ENCODE measurements around the gene GNAT2.

Gene GNAT2

GRCh38 chr1:109627692-109628399 is 8.4 kb upstream of the GNAT2 start:
- DNase-seq (ENCODE audit: low read depth in 2 of 2): no peak

GRCh38 chr1:109626682-109627408 is 7.4 kb upstream of the GNAT2 start:
- no peak for DNase-seq (ENCODE audit: low read depth in 2 of 2)

- no peak for DNase-seq (ENCODE audit: low read depth in 2 of 2)
Measured at GRCh38 chr1:109625601-109626560, 6.5 kb upstream of the GNAT2 start.

GRCh38 chr1:109625176-109625575 is 5.8 kb upstream of the GNAT2 start:
- no peak for DNase-seq (ENCODE audit: low read depth in 2 of 2)

- DNase-seq (ENCODE audit: low read depth in 2 of 2): no peak
Measured at GRCh38 chr1:109624201-109625010, 5.0 kb upstream of the GNAT2 start.

GRCh38 chr1:109623601-109624161 is 4.3 kb upstream of the GNAT2 start:
- DNase-seq (ENCODE audit: low read depth in 2 of 2): no peak

- DNase-seq (ENCODE audit: low read depth in 2 of 2): no peak
Measured at GRCh38 chr1:109622895-109623294, 3.5 kb upstream of the GNAT2 start.

GRCh38 chr1:109622137-109622892 is 2.9 kb upstream of the GNAT2 start:
- no peak for DNase-seq (ENCODE audit: low read depth in 2 of 2)

GRCh38 chr1:109621379-109622136 is 2.1 kb upstream of the GNAT2 start:
- no peak for DNase-seq (ENCODE audit: low read depth in 2 of 2)

GRCh38 chr1:109620841-109621286 is 1.4 kb upstream of the GNAT2 start:
- DNase-seq (ENCODE audit: low read depth in 2 of 2): peak; percentile 97 to 98

GRCh38 chr1:109620401-109620791 is 980 bp upstream of the GNAT2 start:
- DNase-seq (ENCODE audit: low read depth in 2 of 2): no peak

GRCh38 chr1:109618661-109619575 is 498 bp downstream of the GNAT2 start:
- no peak for DNase-seq (ENCODE audit: low read depth in 2 of 2)

GRCh38 chr1:109617291-109617801 is 2.1 kb downstream of the GNAT2 start:
- DNase-seq (ENCODE audit: low read depth in 2 of 2): no peak

- no peak for DNase-seq (ENCODE audit: low read depth in 2 of 2)
Measured at GRCh38 chr1:109616391-109616790, 3.0 kb downstream of the GNAT2 start.

- DNase-seq (ENCODE audit: low read depth in 2 of 2): no peak
Measured at GRCh38 chr1:109615879-109616278, 3.5 kb downstream of the GNAT2 start.

- DNase-seq (ENCODE audit: low read depth in 2 of 2): no peak
Measured at GRCh38 chr1:109613361-109614147, 5.9 kb downstream of the GNAT2 start.

- no peak for DNase-seq (ENCODE audit: low read depth in 2 of 2)
Measured at GRCh38 chr1:109611308-109611990, 8.0 kb downstream of the GNAT2 start.

Data from stimulated activated CD8-positive, alpha-beta memory T cell treated with anti-CD3 and anti-CD28 coated beads, Interleukin-15, amount 100 ng/mL, for 48 hours (primary cell).